Measurements from ENCODE around the gene PHF23. TPM values are rescaled to one million over a fixed set of nuclear protein-coding genes. Genes with fewer than 3 reads are reported as not detected.

PHF23 gene
- total RNA-seq, 1 experiment from 2014 or later = 110 TPM

GRCh38 chr17:7259555-7259889 is 20.3 kb upstream of the PHF23 start:
- peaks cover 22 to 35% of the 10 kb centered on the region in 2 experiments for H3K4me1 Mint-ChIP-seq
- no peak overlapping the region for H2BK12ac ChIP-seq (ENCODE audit: insufficient read length, low read depth, low read length)
- no peak overlapping the region for H2AFZ ChIP-seq (ENCODE audit: low read length)
- no peaks in the 10 kb centered on the region for H3K9me3 ChIP-seq (ENCODE audit: control insufficient read depth, low read depth, low read length)
- H3K9ac ChIP-seq (ENCODE audit: extremely low read depth, insufficient read length, low read length) = no peak overlapping the region
- H4K5ac ChIP-seq (ENCODE audit: insufficient read length, low read depth, low read length) = no peak overlapping the region
- H3K23me2 ChIP-seq (ENCODE audit: insufficient read length, low read depth, low read length, poor library complexity, severe bottlenecking) = peaks cover 25% of the 10 kb centered on the region
- H3K27me3 ChIP-seq (ENCODE audit: insufficient read depth, low read length) = no peaks in the 10 kb centered on the region
- H3K4ac ChIP-seq (ENCODE audit: low read depth, low read length) = no peak overlapping the region
- no peak for DNase-seq
- H3K9me3 Mint-ChIP-seq = peaks cover 0 to 4% of the 10 kb centered on the region in 2 experiments; a peak in 1 of 5 replicates
- no peak overlapping the region for H2BK120ac ChIP-seq (ENCODE audit: low read depth, low read length, poor library complexity, severe bottlenecking)
- no peak overlapping the region for H3K23ac ChIP-seq (ENCODE audit: insufficient read length, low read depth, low read length)
- H3K27me3 Mint-ChIP-seq (ENCODE audit: low read depth) = peaks cover 2% of the 10 kb centered on the region
- WGBS (ENCODE audit: extremely low coverage, insufficient read length, low lambda C conversion rate) = no CpG with 5 or more reads among the region's 6 CpGs
- no peak overlapping the region for H2AK5ac ChIP-seq (ENCODE audit: insufficient read length, low read length)
- H3K4me3 Mint-ChIP-seq = peak overlapping the region; percentile 59 to 86
- H3K79me1 ChIP-seq (ENCODE audit: insufficient read depth, low read depth, low read length, poor library complexity, severe bottlenecking) = no peaks in the 10 kb centered on the region
- H3K14ac ChIP-seq (ENCODE audit: insufficient read depth, low read length) = no peak overlapping the region
- H4K8ac ChIP-seq (replicated peaks; ENCODE audit: insufficient read length, low read depth, low read length) = no peak overlapping the region
- H3K79me2 ChIP-seq (ENCODE audit: insufficient read depth, low read length) = peaks cover 8% of the 10 kb centered on the region; the same call in 1 of the 2 replicates
- H4K20me1 ChIP-seq (ENCODE audit: control insufficient read depth, insufficient read depth, insufficient read length) = no peaks in the 10 kb centered on the region
- H3K56ac ChIP-seq (ENCODE audit: insufficient read length, low read depth, low read length) = no peak overlapping the region
- no peak overlapping the region for H3K27ac ChIP-seq (ENCODE audit: insufficient read length, low read depth, low read length)
- peak overlapping the region in 1 of 3 experiments; percentile 88; a peak in 3 of 7 replicates for H3K27ac Mint-ChIP-seq
- no peak overlapping the region for H4K91ac ChIP-seq (ENCODE audit: insufficient read length, low read depth, low read length)
- no peak overlapping the region for H3K4me2 ChIP-seq (ENCODE audit: insufficient read depth, insufficient read length, low read length)
- peaks cover 19 to 57% (median 44%) of the 10 kb centered on the region in 3 experiments for H3K36me3 Mint-ChIP-seq (ENCODE audit: insufficient read depth in 1 of 3, low read depth in 3 of 3)
- H2BK15ac ChIP-seq (ENCODE audit: low read depth, low read length) = no peak overlapping the region
- peaks cover 4% of the 10 kb centered on the region; the same call in 1 of the 2 replicates for H3K4me1 ChIP-seq (ENCODE audit: insufficient read depth, low read length)
- no peak overlapping the region for H2BK20ac ChIP-seq (ENCODE audit: low read depth, low read length, poor library complexity, severe bottlenecking)
- H2BK5ac ChIP-seq (ENCODE audit: insufficient read length, low read length) = no peak overlapping the region
- TF ChIP-seq CTCF (conservative IDR thresholded peaks at IDR 0.05) = no peak
- no peak overlapping the region for H3K18ac ChIP-seq (ENCODE audit: insufficient read length, low read depth, low read length)
- no peak overlapping the region for H3T11ph ChIP-seq (ENCODE audit: low read length)
